RKO (cell line): Measurements from ENCODE around the gene RLBP1.
"Not testable (repeated sequence)": the region's sequence is repeated elsewhere in the genome, so short reads cannot be mapped to it uniquely, and the experiment has no call there.

Source experiments
- DNase-seq: peaks from one replicate; pipeline ENCODE4 v3.0.0-alpha.2; 2016; ENCODE audit warnings: low spot score

Gene RLBP1

DNA sequence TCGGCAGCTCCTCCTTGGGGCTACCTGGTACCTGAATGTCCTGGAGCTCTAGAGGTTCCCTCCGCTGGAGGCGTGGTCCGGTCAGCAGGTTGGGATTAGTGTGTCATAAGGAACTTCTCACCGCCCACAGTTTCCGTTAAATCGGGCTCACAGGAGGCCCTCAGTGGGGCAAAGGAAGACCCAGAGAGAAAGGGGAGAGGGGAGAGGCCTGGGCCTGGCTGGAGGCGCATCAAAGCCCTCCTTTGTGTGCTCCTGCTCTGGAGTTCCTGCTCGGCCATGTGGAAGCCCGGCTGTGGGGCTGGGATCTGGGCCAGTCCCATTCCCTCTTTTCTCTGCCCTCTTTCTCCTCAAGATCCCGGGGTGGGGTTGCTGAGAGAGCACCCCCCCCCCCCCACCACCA, at the start of gene RLBP1:
Gene RLBP1 (minus strand): TSS at position 37 of the 400 bp plus-strand sequence. CDS start 2,604 bp downstream, outside the sequence.
- no peak for DNase-seq

DNA sequence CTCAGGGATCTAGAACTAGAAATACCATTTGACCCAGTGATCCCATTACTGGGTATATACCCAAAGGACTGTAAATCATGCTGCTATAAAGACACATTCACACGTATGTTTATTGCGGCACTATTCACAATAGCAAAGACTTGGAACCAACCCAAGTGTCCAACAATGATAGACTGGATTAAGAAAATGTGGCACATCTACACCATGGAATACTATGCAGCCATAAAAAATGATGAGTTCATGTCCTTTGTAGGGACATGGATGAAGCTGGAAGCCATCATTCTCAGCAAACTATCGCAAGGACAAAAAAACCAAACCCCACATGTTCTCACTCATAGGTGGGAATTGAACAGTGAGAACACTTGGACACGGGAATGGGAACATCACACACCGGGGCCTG, 28.8 kb upstream of the RLBP1 start:
- not testable (repeated sequence) for DNase-seq

DNA sequence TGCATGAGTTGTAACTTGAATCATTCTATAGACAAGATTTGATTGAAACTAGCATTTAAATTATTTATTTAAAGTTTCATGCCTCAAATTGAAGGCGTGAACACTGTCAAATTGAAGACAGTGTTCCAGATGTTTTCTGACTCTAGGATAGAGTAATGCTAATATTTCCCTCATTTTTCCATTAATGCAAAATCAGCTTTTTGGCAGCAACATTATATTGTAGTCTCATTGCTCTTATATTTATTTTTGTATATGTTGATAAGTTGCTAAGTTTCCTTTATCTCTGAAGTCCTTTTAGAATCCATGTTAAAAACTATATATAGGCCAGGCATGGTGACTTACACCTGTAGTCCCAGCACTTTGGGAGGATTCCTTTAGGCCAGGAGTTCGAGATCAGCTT, 27.2 kb upstream of the RLBP1 start:
- DNase-seq, result no peak

DNA sequence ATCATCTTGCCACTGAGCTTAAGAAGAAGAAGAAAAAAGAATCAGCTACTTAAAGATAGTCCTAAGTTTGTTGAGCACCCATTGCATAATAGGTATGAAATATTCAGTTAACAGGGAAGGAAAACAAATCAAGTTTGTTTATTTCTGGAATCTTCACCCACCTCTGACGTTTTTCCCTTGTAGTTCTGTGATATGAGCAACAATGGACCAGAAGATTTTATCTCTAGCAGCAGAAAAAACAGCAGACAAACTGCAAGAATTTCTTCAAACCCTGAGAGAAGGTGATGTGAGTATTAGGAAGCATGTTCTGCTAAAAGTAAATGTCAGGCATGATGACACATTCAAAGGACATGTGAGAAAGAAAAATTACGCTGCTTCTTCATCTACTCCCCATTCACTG, 26.1 kb upstream of the RLBP1 start:
- no peak for DNase-seq

DNA sequence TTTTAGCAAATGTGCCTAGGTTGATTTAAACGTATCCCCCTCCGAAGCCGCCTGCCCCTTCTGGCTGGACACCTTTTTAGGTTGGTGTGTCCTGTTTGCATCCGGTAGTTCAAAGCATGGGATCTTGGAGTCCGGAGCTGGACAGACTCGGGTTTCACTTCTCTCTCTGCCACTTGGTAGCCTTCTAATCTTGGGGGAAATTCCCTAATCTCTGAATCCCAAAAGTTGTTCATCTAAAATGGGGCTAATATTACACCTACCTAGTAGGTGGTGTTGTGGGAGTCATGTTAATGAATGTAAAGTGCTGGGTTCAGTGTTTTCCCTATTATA, 23.2 kb upstream of the RLBP1 start:
- DNase-seq, result peak; percentile 54

DNA sequence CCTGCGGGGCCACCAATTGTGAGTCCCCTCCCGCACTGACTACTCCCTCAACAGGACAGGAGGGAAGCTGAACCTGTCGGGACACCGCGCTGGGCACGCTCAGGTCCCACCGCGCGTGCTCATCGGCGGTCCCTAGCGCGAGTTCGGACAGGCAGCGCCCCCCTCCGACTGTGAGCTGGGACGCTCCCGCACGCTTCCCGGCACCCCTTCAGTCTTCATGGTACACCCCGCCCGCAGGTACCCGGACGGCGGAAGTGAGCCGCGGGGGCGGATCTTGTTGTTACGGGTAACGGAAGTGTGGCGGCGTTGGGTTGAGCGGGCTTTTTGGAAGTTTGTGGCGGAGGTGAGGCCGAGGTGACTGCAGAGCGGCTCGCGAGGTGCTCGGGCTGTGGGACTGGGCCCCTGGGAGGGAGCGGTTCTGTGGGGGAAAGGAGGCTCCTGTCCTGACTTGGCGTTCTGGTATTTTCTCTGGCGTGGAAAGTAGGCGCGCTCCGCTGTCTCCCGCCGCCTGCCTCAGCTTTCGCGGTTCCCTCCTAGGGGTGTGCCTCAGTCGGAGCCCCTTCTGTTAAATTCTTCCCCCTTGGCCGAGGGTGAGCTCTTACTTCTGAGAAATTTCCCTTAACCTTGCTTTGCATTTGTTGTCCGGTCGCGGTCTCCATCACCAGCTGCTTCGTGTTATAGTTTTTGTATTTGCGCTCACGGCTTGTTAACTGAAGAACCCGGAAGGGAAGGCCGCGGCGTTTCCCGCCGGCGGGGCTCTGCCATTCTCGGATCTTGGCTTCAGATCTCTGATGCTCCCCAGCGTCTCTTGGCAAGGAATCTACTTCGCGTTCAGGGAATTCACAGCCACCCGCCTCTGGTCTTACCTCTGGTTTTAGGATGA, 22.6 kb upstream of the RLBP1 start, which contains the start of gene FANCI:
Gene FANCI (plus strand): TSS at position 289 of the 883 bp plus-strand sequence. CDS start 3,669 bp downstream, outside the sequence.
- DNase-seq, result peak; percentile 95

DNA sequence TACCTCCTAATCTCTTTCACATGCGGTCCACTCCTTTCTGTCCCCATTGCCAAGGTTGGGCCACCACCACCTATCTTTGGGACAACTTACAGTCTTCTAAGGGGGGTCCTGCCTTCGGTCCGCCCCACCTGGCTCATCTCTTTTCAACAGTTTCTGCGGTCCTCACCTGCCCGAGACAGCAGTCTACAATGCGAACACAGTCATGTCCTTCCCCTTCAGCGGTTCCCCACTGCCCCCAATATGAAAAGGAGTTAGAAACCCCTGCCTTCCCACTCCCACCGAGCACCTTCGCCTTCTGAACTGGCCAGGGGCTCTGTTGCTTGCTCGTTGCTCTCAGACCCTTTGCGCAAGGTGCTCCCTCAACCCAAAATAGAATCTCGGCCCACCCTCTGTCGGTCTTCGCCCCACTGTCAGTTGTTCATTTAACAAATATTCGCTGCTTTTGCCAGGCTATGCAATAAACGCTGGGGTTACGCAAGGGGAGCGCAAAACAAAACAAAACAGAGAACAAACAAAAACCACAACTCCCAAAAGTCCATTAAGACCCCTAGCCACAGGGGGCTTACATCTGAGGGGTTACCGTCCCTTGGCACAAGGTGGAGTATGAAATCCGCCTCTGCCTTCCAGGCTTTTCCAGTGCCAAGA, 21.8 kb upstream of the RLBP1 start:
- DNase-seq, result no peak

DNA sequence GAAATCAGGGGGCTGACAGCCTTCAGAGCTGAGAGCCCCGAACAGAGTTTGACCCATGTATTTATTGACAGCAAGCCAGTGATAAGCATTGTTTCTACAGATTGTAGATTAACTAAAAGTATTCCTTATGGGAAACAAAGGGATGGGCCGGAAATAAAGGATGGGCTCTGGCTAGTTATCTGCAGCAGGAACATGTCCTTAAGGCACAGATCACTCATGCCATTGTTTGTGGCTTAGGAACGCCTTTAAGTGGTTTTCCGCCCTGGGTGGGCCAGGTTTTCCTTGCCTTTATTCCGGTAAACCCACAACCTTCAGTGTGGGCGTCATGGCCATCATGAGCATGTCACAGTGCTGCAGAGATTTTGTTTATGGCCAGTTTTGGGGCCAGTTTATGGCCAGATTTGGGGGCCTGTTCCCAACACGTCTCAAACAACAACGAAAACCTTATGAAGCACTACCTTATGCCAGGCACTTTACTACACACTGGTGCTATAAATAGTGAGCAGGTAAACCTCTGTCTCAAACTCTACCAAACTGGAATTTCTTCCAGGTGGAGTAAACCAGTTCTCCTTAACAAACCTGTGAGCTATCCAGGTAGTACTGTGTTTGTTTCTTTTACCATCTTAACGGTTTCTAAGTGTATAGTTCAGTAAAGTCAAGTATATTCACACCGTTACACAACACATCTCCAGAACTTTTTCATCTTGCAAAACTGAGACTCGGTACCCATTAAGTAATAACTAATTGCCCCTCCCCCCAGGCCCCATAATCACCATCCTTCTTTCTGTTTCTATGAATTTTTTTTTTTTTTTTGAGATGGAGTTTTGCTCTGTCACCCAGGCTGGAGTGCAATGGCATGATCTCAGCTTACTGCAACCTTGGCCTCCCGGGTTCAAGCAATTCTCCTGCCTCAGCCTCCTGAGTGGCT, 18.8 kb upstream of the RLBP1 start:
- DNase-seq, result not testable (repeated sequence)

DNA sequence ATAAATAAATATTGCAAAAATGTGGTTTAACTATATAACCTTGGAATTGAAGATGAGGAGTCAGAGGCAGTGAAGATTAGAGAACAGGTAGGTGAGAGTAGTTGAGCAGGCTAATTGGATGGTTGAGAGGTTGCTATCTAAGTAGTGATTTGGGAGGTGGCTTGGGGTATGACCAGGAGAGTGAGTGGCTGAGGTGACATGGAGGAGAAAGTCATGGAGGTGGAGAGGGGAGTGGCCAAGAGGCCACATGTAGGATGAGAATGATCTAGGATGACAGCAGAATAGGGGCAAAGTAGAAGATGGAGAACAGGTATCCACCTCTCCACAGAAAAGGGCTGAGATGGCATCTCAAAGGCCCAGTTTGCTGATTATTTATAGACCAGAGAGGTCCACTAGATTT, 10.5 kb upstream of the RLBP1 start:
- DNase-seq, result no peak

DNA sequence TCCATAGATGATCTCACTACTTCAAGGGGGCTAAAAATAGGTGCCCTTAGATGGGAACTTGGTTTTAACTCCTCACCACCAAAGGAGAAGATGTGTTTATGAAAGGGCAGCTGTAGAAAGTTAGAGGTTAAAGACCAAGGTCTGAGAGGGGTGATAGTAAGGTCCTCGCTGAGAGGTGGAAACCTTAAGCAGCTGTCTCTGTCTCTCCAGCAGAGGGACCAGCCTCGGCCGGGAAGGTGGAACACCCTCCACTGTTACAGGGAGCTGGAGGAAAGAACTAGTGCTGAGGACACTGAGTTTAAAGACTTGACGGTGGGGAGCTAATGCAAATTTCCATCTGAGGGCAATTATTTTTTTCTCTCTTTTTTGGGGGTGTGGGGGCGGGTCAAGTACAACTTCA, 8.9 kb upstream of the RLBP1 start:
- no peak for DNase-seq

DNA sequence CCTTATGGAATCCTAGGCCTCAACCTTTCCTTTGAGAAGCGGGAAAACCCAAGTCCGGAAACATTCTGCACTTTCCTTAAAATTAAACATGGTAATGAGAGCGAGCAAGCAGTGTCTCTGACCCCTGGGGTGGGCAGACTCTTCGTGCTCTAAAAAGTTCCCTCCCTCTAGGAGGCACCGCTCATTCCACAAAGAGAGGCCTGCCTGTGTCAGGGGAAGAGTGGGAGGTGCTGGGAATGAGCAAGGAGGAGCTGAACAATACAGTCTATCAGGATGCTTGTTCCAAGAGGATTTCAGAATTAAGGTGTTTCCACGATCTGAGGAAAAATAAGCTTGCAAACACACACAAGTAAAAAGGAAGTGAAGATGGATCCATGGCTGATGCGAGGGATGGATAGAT, 6.0 kb upstream of the RLBP1 start:
- DNase-seq, result no peak

DNA sequence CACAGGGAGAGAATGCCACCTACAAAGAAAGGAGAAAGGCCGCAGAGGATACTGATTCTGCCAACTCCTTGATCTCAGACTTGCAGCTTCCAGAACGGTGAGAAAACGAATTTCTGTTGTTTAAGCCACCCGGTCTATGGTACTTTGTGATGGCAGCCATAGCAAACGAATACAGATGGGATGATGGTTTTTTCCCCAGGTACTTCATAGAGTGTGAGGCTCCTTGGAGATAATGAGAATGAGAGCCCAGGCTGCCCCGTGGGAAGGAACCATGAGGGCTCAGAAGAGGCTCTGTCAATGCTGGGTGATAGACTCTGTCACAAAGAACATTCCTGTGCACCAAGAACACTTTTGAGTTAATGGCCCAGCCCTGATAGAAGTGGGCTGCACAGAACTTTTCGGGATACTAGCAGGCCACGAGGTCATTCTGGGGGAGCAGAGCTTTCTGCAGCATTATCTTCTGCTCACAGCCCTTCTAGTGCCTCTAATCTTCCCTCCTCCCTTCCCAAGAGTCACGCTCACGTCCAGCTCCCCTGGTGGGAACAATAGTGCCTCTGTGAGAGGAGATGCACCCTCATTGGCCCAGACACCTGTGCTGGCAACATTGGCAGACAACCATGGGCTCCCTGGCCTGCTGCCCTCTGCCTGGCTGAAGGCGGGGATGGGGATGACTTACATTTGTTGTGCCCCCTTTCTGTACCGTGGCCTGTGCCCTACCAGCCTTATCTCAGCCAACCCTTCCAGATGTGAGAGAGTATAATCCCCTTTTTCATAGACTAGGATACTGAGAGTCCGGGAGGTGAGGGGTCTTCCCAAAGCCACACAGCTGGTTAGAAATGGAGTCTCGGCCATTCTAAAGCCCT, 5.2 kb upstream of the RLBP1 start:
- DNase-seq, result no peak

DNA sequence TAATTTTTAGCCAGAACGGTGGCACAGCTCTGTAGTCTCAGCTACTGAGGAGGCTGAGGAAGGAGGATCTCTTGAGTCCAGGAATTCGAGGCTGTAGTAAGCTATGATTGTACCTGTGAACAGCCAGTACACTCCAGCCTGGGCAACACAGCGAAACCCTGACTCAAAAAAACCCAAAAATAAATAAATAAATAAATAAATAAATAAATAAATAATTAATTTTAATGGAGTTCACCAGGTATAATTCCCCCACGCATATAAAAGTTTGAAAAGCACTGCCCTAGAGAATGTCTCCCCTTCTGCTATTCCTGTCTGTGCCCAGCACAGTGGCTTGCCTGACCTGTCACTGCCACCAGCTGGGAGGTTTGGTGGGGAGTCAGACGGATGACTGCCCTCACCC, 4.2 kb upstream of the RLBP1 start:
- DNase-seq, result no peak

DNA sequence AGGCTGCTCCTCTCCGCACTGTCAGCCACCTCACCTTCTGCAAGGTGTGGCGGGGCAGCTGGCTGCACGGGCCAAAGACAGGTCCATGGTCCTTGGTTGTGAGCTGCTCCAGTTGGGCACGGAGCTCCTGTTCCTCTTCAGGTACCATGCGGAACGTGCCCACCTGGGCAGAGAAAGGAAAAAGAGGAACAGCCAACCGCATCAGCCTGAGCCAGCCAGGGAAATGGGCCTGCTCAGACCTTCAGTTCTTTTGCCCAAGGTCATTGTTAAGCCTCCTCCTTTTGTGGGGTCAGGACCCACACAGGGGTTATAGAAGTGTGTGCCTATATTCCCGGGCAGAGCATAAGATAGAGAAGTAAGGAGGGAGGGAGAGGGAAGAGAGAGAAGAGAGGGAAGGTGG, 2.8 kb downstream of the RLBP1 start:
- no peak for DNase-seq

DNA sequence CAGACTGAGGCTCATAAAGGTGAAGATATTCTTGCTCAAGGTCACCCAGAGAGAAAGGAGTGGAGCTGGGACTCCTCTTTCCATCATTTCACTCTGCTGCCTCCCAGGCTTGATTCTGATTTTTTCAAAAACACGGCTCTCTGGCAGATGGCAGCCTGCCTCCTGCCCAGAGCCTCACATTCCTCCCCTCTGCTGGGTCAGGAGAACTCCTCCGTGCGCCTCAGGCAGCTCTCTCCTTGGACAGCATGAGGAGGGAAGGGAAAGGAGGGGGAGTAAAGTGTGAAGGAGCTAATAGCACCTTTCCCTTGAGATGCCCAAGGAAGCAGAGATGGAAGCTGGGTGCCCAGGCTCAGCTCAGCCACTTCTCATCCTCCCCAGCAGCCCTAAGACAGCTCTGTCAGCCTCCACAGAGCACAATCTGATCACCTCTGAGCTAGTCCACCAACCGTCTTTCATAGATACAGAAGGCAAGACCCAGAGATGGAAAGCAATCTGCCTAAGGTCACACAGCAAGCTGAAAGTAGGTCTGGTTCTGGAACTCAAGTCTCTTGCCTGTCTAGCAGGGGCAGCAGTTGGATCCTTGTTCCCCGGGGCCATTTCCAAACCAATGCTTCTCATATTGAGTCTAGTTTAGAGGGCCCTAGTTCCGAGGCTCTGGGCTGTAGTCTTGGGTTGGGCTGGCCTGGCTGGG, 3.5 kb downstream of the RLBP1 start:
- DNase-seq, result no peak

DNA sequence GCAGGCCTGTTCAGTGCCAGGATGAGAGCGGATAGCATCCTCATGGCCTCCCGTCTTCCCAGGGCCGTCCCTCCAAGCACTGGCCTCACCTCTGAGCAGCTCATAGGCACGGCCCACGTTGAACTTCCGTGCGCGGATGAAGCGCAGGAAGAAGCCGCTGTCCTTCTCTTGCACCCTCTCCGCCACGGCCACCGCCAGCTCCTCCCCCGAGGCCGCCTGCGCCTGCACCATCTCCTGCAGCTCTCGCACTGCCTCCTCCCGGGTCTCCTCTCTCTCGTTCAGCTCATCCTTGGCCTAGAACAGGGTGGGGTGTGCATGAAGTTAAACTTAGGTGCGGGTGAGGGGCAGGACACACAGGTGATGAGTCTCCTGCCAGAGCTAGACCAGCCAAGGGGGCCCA, 4.3 kb downstream of the RLBP1 start:
- no peak for DNase-seq

DNA sequence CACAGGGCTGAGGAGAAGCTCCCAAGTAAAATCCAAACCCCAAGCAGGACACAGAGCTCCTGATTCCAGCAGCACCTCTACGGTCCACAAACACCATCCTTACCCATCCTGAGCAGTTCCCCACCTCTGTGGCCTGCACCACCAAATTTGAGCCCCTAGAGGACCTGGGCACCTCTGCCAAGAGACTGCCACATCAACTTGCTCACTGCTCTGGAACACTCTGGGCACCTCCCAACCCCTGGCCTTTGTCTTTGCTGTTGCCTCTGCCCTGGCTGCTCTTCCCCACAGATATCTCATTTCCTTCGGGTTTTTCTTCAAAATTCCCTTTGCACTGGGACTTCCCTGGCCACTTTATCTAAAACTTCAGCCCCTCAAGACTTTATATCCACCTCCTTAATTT, 5.8 kb downstream of the RLBP1 start:
- DNase-seq, result no peak

DNA sequence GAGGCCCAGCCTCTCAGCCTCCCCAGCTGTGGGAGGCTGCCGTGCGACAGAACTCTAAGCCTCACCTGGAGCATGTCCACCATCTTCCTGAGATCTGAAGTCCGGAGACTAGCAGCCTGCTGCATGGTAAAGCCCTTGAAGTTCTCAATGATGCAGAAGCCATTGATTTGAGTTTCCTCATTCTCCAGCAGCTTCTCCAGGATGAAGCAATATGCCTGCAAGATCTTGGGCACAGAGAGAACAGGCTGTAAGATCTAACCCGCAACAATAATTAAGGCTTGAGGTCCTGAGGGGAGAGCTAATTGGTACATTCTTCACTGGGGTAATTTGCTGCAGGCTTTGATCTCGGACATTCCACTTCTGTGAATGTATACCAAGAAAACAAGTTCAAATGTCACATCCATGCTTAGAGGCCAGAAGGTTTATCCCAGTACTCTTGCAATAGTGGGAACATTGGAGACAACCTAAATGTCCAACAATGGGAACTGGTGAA, 9.7 kb downstream of the RLBP1 start:
- DNase-seq, result no peak

DNA sequence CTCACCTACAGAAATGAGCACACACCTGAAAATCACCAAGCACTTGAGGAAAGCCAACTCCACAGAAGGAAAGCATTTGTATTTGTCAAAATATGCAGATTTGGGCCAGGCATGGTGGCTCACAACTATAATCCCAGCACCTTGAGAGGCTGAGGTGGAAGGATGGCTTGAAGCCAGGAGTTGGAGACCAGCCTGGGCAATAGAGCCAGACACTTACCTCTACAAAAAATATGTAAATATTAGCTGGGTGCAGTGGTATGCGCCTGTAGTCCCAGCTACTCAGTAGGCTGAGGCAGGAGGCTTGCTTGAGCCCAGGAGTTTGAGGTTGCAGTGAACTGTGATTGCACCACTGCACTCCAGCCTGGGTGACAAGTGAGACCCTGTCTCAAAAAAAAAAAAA, 12.3 kb downstream of the RLBP1 start:
- no peak for DNase-seq

DNA sequence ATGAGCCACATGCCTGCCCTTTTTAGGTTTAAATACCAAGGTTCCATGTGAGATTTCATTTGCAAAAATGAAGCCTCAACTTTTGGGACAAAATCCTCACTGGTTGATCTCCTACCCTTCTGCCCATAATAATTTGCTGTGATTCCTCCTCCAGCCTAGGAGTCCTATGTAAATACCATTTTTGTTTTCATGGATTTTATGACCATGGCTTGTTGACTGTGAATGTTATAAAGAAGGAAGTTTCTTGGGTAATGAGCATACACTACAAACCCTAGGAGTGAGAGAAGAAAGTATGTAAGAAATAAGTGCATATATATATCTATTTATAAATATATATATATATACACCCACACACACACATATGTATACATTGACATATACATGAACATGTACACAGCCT, 13.1 kb downstream of the RLBP1 start:
- DNase-seq, result no peak

DNA sequence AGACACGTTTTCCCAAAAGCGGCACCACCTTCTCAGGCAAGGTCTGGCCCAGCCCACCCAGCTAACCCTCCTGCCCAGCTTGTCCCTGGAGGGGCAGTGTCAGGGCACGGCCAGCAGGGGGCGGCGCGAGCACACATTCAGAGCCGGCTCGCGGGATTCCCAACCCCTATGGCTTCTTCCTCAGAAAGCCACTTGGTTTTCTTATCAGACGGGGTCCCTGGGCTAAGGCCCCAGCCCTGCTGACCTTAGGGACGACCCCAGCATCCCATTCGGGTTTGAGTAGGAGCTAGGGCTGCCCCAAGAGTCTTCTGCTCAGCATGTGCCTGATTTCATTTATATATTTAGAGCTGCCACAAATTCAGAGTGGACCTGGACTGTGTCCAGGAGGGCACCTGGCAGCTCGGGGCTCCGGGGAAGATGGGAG, 14.5 kb downstream of the RLBP1 start:
- peak; percentile 77 for DNase-seq
